H9 (cell line): ENCODE measurements around the gene SYNE4. TPM values are rescaled to one million over a fixed set of nuclear protein-coding genes. Genes with fewer than 3 reads are reported as not detected.

Source experiments
- DNase-seq: peaks from one replicate; pipeline ENCODE4 v3.0.0-alpha.2; 2017
- H2AFZ ChIP-seq: one replicate; pipeline ENCODE4 v1.6.1; 2013; ENCODE audit warnings: mild to moderate bottlenecking, low read length, control low read depth, moderate library complexity
- H2AK5ac ChIP-seq: 2 replicates; pipeline ENCODE4 v1.6.1; 2013; ENCODE audit warnings: low read length, control low read depth, mixed read lengths; ENCODE audit not compliant: insufficient read length
- H2BK120ac ChIP-seq: one replicate; pipeline ENCODE4 v1.6.1; 2013; ENCODE audit warnings: low read depth, mild to moderate bottlenecking, low read length, control low read depth, inconsistent platforms; ENCODE audit not compliant: poor library complexity, severe bottlenecking
- H2BK12ac ChIP-seq: 2 replicates; pipeline ENCODE4 v1.6.1; 2013; ENCODE audit warnings: low read length, control low read depth, mixed read lengths, low read depth; ENCODE audit not compliant: insufficient read length
- H2BK15ac ChIP-seq: 2 replicates; pipeline ENCODE4 v1.6.1; 2013; ENCODE audit warnings: low read depth, low read length, control low read depth
- H2BK20ac ChIP-seq: one replicate; pipeline ENCODE4 v1.6.1; 2013; ENCODE audit warnings: low read depth, mild to moderate bottlenecking, low read length, control low read depth, inconsistent platforms; ENCODE audit not compliant: poor library complexity, severe bottlenecking
- H2BK5ac ChIP-seq: 2 replicates; pipeline ENCODE4 v1.6.1; 2013; ENCODE audit warnings: low read length, control low read depth, mixed read lengths; ENCODE audit not compliant: insufficient read length
- H3K14ac ChIP-seq: 2 replicates; pipeline ENCODE4 v1.6.1; 2013; ENCODE audit warnings: low read length, control low read depth; ENCODE audit not compliant: insufficient read depth
- H3K18ac ChIP-seq: 2 replicates; pipeline ENCODE4 v1.6.1; 2013; ENCODE audit warnings: low read depth, mild to moderate bottlenecking, mixed read lengths, low read length, control low read depth; ENCODE audit not compliant: insufficient read length
- H3K23ac ChIP-seq: 2 replicates; pipeline ENCODE4 v1.6.1; 2013; ENCODE audit warnings: low read length, control low read depth, mixed read lengths, low read depth; ENCODE audit not compliant: insufficient read length
- H3K23me2 ChIP-seq: 2 replicates; pipeline ENCODE4 v1.6.1; 2013; ENCODE audit warnings: low read depth, mild to moderate bottlenecking, mixed read lengths, low read length, control low read depth; ENCODE audit not compliant: insufficient read length, poor library complexity, severe bottlenecking
- H3K27ac ChIP-seq: 2 replicates; pipeline ENCODE4 v1.5.1; 2013; ENCODE audit warnings: low read length, control low read depth, mixed read lengths, low read depth; ENCODE audit not compliant: insufficient read length
- H3K27me3 ChIP-seq: 2 replicates; pipeline ENCODE4 v1.6.1; 2013; ENCODE audit warnings: low read length, control low read depth, inconsistent platforms; ENCODE audit not compliant: insufficient read depth
- H3K4ac ChIP-seq: 2 replicates; pipeline ENCODE4 v1.6.1; 2013; ENCODE audit warnings: low read depth, mild to moderate bottlenecking, control low read depth, inconsistent platforms, low read length, moderate library complexity
- H3K4me1 ChIP-seq: 2 replicates; pipeline ENCODE4 v1.6.1; 2013; ENCODE audit warnings: low read length, control low read depth, inconsistent platforms; ENCODE audit not compliant: insufficient read depth
- H3K4me2 ChIP-seq: 2 replicates; pipeline ENCODE4 v1.6.1; 2013; ENCODE audit warnings: low read length, control low read depth, mixed read lengths; ENCODE audit not compliant: insufficient read length, insufficient read depth
- H3K56ac ChIP-seq: 2 replicates; pipeline ENCODE4 v1.6.1; 2013; ENCODE audit warnings: low read depth, mild to moderate bottlenecking, mixed read lengths, low read length, control low read depth; ENCODE audit not compliant: insufficient read length
- H3K79me1 ChIP-seq: 2 replicates; pipeline ENCODE4 v1.6.1; 2013; ENCODE audit warnings: low read depth, mild to moderate bottlenecking, moderate library complexity, low read length, control low read depth, inconsistent platforms; ENCODE audit not compliant: insufficient read depth, poor library complexity, severe bottlenecking
- H3K79me2 ChIP-seq: 2 replicates; pipeline ENCODE4 v1.6.1; 2013; ENCODE audit warnings: low read length, control low read depth, inconsistent platforms; ENCODE audit not compliant: insufficient read depth
- H3K9ac ChIP-seq: 2 replicates; pipeline ENCODE4 v1.6.1; 2013; ENCODE audit warnings: low read length, control low read depth, mixed read lengths; ENCODE audit not compliant: insufficient read length; ENCODE audit errors: extremely low read depth
- H3K9me3 ChIP-seq: one replicate; pipeline ENCODE4 v1.6.1; 2013; ENCODE audit warnings: low read depth, low read length, inconsistent platforms; ENCODE audit not compliant: control insufficient read depth
- H3T11ph ChIP-seq: one replicate; pipeline ENCODE4 v1.6.1; 2013; ENCODE audit warnings: mild to moderate bottlenecking, low read length, control low read depth, inconsistent platforms
- H4K20me1 ChIP-seq: one replicate; pipeline ENCODE4 v1.6.1; 2013; ENCODE audit not compliant: control insufficient read depth, insufficient read length, insufficient read depth
- H4K5ac ChIP-seq: 2 replicates; pipeline ENCODE4 v1.6.1; 2013; ENCODE audit warnings: low read depth, mild to moderate bottlenecking, mixed read lengths, low read length, control low read depth; ENCODE audit not compliant: insufficient read length
- H4K8ac ChIP-seq: replicated peaks from 2 replicates; pipeline ENCODE4 v1.6.1; 2013; ENCODE audit warnings: low read length, control low read depth, mixed read lengths, low read depth; ENCODE audit not compliant: insufficient read length
- H4K91ac ChIP-seq: 2 replicates; pipeline ENCODE4 v1.6.1; 2013; ENCODE audit warnings: low read depth, mild to moderate bottlenecking, moderate library complexity, mixed read lengths, low read length, control low read depth; ENCODE audit not compliant: insufficient read length
- H3K27ac Mint-ChIP-seq, 3 experiments: 2 replicates in 2 of 3; 3 replicates in 1 of 3; pipeline ENCODE4 v1.8.0; 2020 to 2021; ENCODE audit warnings: mixed read lengths in 3 of 3, mild to moderate bottlenecking in 1 of 3, moderate library complexity in 1 of 3
- H3K27me3 Mint-ChIP-seq: 2 replicates; pipeline ENCODE4 v1.8.0; 2021; ENCODE audit warnings: low read depth, mild to moderate bottlenecking, moderate library complexity, mixed read lengths
- H3K36me3 Mint-ChIP-seq, 3 experiments: 2 replicates in 2 of 3; 3 replicates in 1 of 3; pipeline ENCODE4 v1.8.0; 2020 to 2021; ENCODE audit warnings: low read depth in 3 of 3, mixed read lengths in 3 of 3; ENCODE audit not compliant: insufficient read depth in 1 of 3
- H3K4me1 Mint-ChIP-seq, 2 experiments: 2 replicates each; pipeline ENCODE4 v1.8.0; 2020; ENCODE audit warnings: mixed read lengths in 2 of 2
- H3K4me3 Mint-ChIP-seq, 2 experiments: 2 replicates in 1 of 2; 3 replicates in 1 of 2; pipeline ENCODE4 v1.8.0; 2020 to 2021; ENCODE audit warnings: mild to moderate bottlenecking in 2 of 2, mixed read lengths in 2 of 2, moderate library complexity in 1 of 2
- H3K9me3 Mint-ChIP-seq, 2 experiments: 2 replicates in 1 of 2; 3 replicates in 1 of 2; pipeline ENCODE4 v1.8.0; 2020; ENCODE audit warnings: mild to moderate bottlenecking in 2 of 2, mixed read lengths in 2 of 2, moderate library complexity in 1 of 2
- CTCF ChIP-seq: fragments of 200-600 bp; sonication (generic); conservative IDR thresholded peaks from 3 replicates; pipeline ENCODE4 v1.8.0; 2021; ENCODE audit warnings: antibody characterized with exemption, mild to moderate bottlenecking
- WGBS: extraction: QIAGEN DNeasy Blood & Tissue Kit; methylation state at CpG from one replicate; pipeline ENCODE4 v1.1.7; 2013; ENCODE audit warnings: missing lambda C conversion rate, low lambda C conversion rate, mixed read lengths; ENCODE audit not compliant: insufficient read length; ENCODE audit errors: extremely low coverage; 5-methylcytosine and 5-hydroxymethylcytosine counted together
- total RNA-seq: library from RNA; stranded (reverse); gene quantifications from 2 replicates; pipeline ENCODE4 v1.2.1, GENCODE V29; 2021

The SYNE4 gene
- total RNA-seq, 1 experiment from 2014 or later, result 19.2 TPM

- H3K56ac ChIP-seq, result no peak overlapping the region
- H3T11ph ChIP-seq, result no peak overlapping the region
- Mint-ChIP-seq H3K4me1 (peaks cover 4 to 9% of the 10 kb centered on the region in 2 experiments), H3K27me3 (peaks cover 71% of the 10 kb centered on the region), H3K9me3 (no peaks in the 10 kb centered on the region; a peak in 2 of 5 replicates), H3K4me3 (peak overlapping the region; percentile 71 to 92), H3K36me3 (no peaks in the 10 kb centered on the region; a peak in 1 of 7 replicates), H3K27ac (no peak overlapping the region)
- H3K27me3 ChIP-seq, result no peaks in the 10 kb centered on the region; the same call in 1 of the 2 replicates
- H3K9ac ChIP-seq, result no peak overlapping the region
- TF ChIP-seq CTCF, result peak; percentile 25; the same call in 2 of the 3 replicates
- no peaks in the 10 kb centered on the region for H3K9me3 ChIP-seq
- H2BK5ac ChIP-seq, result no peak overlapping the region
- no peak overlapping the region for H3K23ac ChIP-seq
- no peak overlapping the region for H2AK5ac ChIP-seq
- no peak overlapping the region for H4K8ac ChIP-seq
- no peaks in the 10 kb centered on the region for H3K79me1 ChIP-seq
- no peak overlapping the region for H2BK120ac ChIP-seq
- no peak overlapping the region for H2BK20ac ChIP-seq
- H4K91ac ChIP-seq, result no peak overlapping the region
- H3K18ac ChIP-seq, result no peak overlapping the region
- no peak overlapping the region for H3K27ac ChIP-seq
- no CpG with 5 or more reads among the region's 8 CpGs for WGBS
- no peak overlapping the region for H2AFZ ChIP-seq
- no peak overlapping the region for H2BK12ac ChIP-seq
- H4K20me1 ChIP-seq, result no peaks in the 10 kb centered on the region
- no peak overlapping the region for H2BK15ac ChIP-seq
- H3K4me1 ChIP-seq, result no peaks in the 10 kb centered on the region
- DNase-seq, result no peak
- no peak overlapping the region for H3K4ac ChIP-seq
- no peak overlapping the region for H4K5ac ChIP-seq
- no peaks in the 10 kb centered on the region for H3K79me2 ChIP-seq
- H3K23me2 ChIP-seq, result no peaks in the 10 kb centered on the region
- H3K14ac ChIP-seq, result no peak overlapping the region
- peak overlapping the region; percentile 59 for H3K4me2 ChIP-seq
Observed at GRCh38 chr19:35987571-35987896, 21.1 kb downstream of the SYNE4 start.
